ENCODE measurements around the gene MSANTD1.

The MSANTD1 gene

DNA sequence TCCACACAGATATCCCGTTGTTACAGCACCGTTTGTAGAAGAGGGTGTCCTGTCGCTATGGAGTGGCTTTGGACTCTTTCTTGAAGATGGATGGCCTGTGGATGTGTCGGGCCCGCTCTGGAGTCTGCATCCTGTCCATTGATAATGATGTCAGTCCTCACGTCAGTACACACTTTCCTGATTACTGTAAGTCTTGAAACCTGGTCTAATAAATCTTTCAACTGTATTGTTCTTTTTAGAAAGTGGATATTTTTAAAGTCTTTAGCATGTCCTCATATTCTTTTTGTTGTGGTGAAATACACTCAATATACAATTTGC is 14.9 kb downstream of the MSANTD1 start:
- no peak for DNase-seq (ENCODE audit: low read depth)

- DNase-seq (ENCODE audit: low read depth), result no peak
Observed at GRCh38 chr4:3266076-3266475, 17.1 kb downstream of the MSANTD1 start.

GRCh38 chr4:3267576-3268394 is 18.8 kb downstream of the MSANTD1 start:
- DNase-seq (ENCODE audit: low read depth), result no peak

GRCh38 chr4:3268395-3269104 is 19.6 kb downstream of the MSANTD1 start:
- DNase-seq (ENCODE audit: low read depth), result no peak

- DNase-seq (ENCODE audit: low read depth), result no peak
Observed at GRCh38 chr4:3269105-3269927, 20.4 kb downstream of the MSANTD1 start.

- DNase-seq (ENCODE audit: low read depth), result no peak
Observed at GRCh38 chr4:3269991-3270611, 21.1 kb downstream of the MSANTD1 start.

GRCh38 chr4:3271131-3271530 is 22.2 kb downstream of the MSANTD1 start:
- no peak for DNase-seq (ENCODE audit: low read depth)

DNA sequence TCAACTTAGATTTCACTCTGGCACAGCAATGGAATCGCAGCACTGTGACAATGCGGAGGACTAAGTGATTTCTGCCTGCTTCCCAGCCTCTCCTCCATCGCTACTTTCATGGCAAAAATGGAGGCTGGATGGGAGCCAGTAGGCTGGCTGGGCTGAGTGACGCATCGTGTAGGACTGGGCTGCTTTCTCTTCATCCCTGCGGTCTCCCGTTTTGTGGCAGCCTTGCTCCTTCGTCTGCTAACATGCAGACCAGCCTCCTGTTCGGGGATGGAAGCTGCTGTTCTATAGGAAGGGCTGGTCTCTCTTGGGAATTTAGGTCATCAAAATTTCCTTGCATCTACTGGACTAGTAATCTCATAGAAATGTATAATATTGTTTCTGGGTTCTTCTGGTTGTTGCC is 28.0 kb downstream of the MSANTD1 start:
- no peak for DNase-seq (ENCODE audit: low read depth)

- no peak for DNase-seq (ENCODE audit: low read depth)
Observed at GRCh38 chr4:3280466-3280865, 31.5 kb downstream of the MSANTD1 start.

DNA sequence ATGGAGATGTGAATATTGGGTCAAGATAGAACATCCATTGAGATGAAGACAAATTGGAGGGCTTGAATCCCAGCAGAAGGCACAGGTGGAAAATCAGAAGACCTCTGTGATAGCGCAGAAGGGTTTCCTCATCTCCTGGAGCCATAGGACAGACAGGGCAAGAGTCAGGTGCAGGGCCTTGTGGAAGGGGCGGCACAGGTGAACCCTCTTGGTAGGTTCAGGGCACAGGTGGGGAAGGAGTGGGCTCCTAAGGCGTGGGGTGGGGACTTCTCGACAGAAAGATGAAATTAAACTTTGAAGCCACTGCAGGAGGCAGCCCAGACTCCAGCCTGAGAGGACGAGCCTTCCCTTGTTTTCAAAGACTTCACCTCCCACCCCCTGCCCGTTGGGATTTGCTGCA is 34.5 kb downstream of the MSANTD1 start:
- no peak for DNase-seq (ENCODE audit: low read depth)

DNA sequence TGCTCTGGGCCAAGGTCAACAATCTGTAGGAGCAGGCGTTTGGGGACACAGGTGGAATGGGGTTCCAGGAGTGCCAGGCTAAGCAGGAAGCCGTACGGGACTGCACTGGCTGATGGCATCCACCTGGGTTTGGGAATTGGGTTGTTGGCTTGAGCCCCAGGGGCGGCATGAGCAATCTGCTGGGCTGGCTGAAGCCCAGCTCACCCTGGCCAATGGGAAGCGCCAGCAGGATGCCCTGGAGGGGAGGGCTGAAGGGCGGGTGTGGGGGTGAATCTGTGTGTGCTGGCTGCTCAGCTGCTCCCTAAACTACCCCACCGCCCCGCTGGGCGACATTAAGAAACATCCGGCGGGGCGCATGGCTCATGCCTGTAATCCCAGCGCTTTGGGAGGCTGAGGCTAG is 35.0 kb downstream of the MSANTD1 start:
- no peak for DNase-seq (ENCODE audit: low read depth)

GRCh38 chr4:3284734-3285557 is 36.0 kb downstream of the MSANTD1 start:
- DNase-seq (ENCODE audit: low read depth), result no peak

GRCh38 chr4:3285558-3286334 is 36.8 kb downstream of the MSANTD1 start:
- DNase-seq (ENCODE audit: low read depth), result no peak

GRCh38 chr4:3286335-3287175 is 37.6 kb downstream of the MSANTD1 start:
- no peak for DNase-seq (ENCODE audit: low read depth)

DNA sequence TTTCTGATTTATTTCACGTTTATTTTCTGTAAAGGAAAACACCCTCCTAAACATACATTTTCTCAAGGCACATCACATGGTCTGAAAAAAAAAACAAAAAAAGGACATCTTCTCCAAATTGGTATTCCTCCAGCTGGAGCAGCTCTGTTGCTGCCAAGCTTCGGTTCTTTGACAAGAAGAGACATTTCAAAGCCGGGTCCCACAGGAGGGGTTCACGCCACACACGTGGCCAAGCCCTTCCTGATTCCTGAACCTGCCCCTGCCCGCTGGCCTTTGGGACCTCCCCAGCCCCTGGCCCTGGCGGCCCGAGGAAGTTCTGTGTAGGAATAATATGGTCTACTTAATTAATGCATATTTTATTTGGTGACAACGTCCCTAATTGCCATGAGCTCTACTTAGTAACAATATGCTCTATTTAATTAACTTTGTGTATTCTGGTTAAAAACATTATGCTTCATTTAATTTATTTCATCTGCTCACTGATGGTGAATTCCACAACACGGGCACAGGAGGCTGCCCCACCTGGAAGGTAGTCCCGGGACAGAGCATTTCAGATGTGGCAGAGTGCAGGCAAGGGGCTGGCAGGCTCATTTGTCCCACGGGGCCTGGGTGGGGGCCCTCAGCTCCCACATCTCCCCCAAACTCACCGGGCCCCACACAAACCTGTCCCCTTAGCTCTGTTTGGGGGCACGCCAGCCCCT is 38.5 kb downstream of the MSANTD1 start:
- DNase-seq (ENCODE audit: low read depth), result no peak

- no peak for DNase-seq (ENCODE audit: low read depth)
Observed at GRCh38 chr4:3287972-3288570, 39.1 kb downstream of the MSANTD1 start.

GRCh38 chr4:3288571-3289094 is 39.7 kb downstream of the MSANTD1 start:
- no peak for DNase-seq (ENCODE audit: low read depth)

- no peak for DNase-seq (ENCODE audit: low read depth)
Observed at GRCh38 chr4:3290476-3290875, 41.5 kb downstream of the MSANTD1 start.

Data from stimulated activated CD8-positive, alpha-beta memory T cell treated with anti-CD3 and anti-CD28 coated beads, Interleukin-7, amount 100 ng/mL, for 24 hours (primary cell).